Measurements from ENCODE around the gene FYN. TPM values are rescaled to one million over a fixed set of nuclear protein-coding genes. Genes with fewer than 3 reads are reported as not detected.

Gene FYN
- total RNA-seq, 4 donors from 2014 or later = 143 to 219 (median 165) TPM

- peak overlapping the region in 2 of 4 donors; percentile 29 to 40 for H3K27ac ChIP-seq
- 66 to 71% methylated on average over 6 of the region's 6 CpGs for WGBS, 2 donors
Measured at GRCh38 chr6:111750753-111751673, 122.2 kb downstream of the FYN start.

DNA sequence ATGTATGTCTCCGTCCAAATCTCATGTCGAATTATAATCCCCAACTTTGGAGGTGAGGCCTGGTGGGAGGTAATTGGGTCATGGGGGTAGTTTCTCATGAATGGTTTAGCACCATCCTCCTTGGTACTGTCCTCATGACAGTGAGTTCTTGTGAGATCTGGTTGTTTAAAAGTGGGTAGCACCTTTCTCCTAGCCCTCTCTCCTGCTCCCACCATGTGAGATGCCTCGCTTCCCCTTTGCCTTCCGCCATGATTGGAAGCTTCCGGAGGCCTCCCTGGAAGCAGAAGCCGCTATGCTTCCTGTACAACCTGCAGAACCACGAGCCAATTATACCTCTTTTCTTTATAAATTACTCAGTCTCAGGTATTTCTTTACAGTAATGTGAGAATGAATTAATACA lies 123.1 kb downstream of the FYN start:
- no peak for DNase-seq (ENCODE audit: low spot score in 2 of 2)
- Histone ChIP-seq H3K4me1 (peaks cover 0 to 50% (median 26%) of the 10 kb centered on the region in 4 donors), H3K27ac (peak overlapping the region in 1 of 4 donors; percentile 40), H3K27me3 (no peaks in the 10 kb centered on the region), H3K9me3 (no peaks in the 10 kb centered on the region), H3K36me3 (no peaks in the 10 kb centered on the region), H3K4me3 (no peak overlapping the region)
- 97 to 98% methylated on average over 7 of the region's 7 CpGs for WGBS, 2 donors
- no peak for TF ChIP-seq POLR2A (IDR thresholded peaks at IDR 0.05)
- TF ChIP-seq CTCF (IDR thresholded peaks at IDR 0.05) = no peak
- no peak for TF ChIP-seq EP300 (IDR thresholded peaks at IDR 0.05)

More at GRCh38 chr6:111750753-111751673, 122.2 kb downstream of the FYN start:
- Histone ChIP-seq H3K9me3 (no peaks in the 10 kb centered on the region), H3K4me1 (peaks cover 0 to 49% (median 25%) of the 10 kb centered on the region in 4 donors), H3K4me3 (no peak overlapping the region), H3K27me3 (no peaks in the 10 kb centered on the region), H3K36me3 (no peaks in the 10 kb centered on the region)
- DNase-seq (ENCODE audit: low spot score in 2 of 2) = no peak
- TF ChIP-seq POLR2A (IDR thresholded peaks at IDR 0.05) = no peak
- TF ChIP-seq EP300 (IDR thresholded peaks at IDR 0.05) = peak in 1 of 2 donors; percentile 13

DNA sequence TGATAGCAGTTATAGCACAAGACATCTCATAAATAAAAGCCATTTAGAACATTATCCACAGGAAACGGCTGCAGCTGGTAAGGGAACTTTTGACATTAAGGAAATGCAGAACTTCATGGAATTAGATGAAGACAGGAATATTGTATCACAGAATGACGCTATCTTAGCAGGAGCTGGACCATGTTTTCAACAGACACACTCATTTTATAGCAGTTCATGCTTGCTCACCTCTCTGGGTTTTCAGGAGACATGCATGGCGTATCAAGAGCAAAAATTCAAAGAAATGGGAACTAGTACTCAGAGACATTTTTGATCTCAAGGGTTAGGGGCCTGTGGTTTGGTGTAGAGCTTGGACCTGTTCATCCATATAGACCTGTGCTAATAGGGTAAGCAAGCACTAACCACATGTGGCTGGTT lies 125.0 kb downstream of the FYN start:
- Histone ChIP-seq H3K27ac (no peak overlapping the region), H3K36me3 (no peaks in the 10 kb centered on the region), H3K4me1 (peaks cover 0 to 60% (median 44%) of the 10 kb centered on the region in 4 donors), H3K9me3 (no peaks in the 10 kb centered on the region), H3K4me3 (no peak overlapping the region), H3K27me3 (no peaks in the 10 kb centered on the region)
- peak in 1 of 2 donors; percentile 19 for TF ChIP-seq EP300 (IDR thresholded peaks at IDR 0.05)
- no peak for TF ChIP-seq CTCF (IDR thresholded peaks at IDR 0.05)
- WGBS, 2 donors = 67 to 71% methylated on average over 3 of the region's 3 CpGs
- no peak for DNase-seq (ENCODE audit: low spot score in 2 of 2)

DNA sequence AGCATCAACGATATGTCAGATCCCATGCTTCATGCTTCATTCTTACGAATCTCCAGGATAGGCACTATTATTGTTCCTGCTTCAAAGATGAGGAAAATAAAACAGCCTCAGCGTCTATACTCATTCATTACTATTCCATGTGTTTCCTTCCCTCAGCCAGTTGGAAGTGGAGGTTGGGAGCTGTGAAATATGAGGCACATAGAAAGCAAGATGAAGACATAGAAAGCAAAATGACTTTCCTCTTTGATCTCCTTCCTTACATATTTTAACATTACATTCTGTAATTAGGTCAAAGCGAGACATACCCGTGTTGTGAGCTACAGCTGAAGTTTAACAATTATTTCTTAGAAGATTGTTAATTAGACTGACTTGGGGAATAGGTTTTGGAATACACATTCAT lies 125.4 kb downstream of the FYN start:
- Histone ChIP-seq H3K27me3 (no peaks in the 10 kb centered on the region), H3K4me1 (peaks cover 0 to 59% (median 46%) of the 10 kb centered on the region in 4 donors), H3K9me3 (no peaks in the 10 kb centered on the region), H3K36me3 (no peaks in the 10 kb centered on the region), H3K4me3 (no peak overlapping the region), H3K27ac (no peak overlapping the region)
- 61 to 66% methylated on average over 5 of the region's 5 CpGs for WGBS, 2 donors
- DNase-seq (ENCODE audit: low spot score in 2 of 2) = no peak
- TF ChIP-seq POLR2A (IDR thresholded peaks at IDR 0.05) = no peak
- TF ChIP-seq EP300 (IDR thresholded peaks at IDR 0.05) = no peak
- no peak for TF ChIP-seq CTCF (IDR thresholded peaks at IDR 0.05)

- no peaks in the 10 kb centered on the region for H3K36me3 ChIP-seq
- no peak for DNase-seq (ENCODE audit: low spot score in 2 of 2)
- peaks cover 0 to 59% (median 44%) of the 10 kb centered on the region in 4 donors for H3K4me1 ChIP-seq
- H3K27me3 ChIP-seq = no peaks in the 10 kb centered on the region
- no peaks in the 10 kb centered on the region for H3K9me3 ChIP-seq
- no peak overlapping the region for H3K27ac ChIP-seq
- no peak overlapping the region for H3K4me3 ChIP-seq
- TF ChIP-seq CTCF (IDR thresholded peaks at IDR 0.05) = no peak
- TF ChIP-seq POLR2A (IDR thresholded peaks at IDR 0.05) = no peak
- no peak for TF ChIP-seq EP300 (IDR thresholded peaks at IDR 0.05)
- WGBS, 2 donors = 57 to 64% methylated on average over 6 of the region's 6 CpGs
Measured at GRCh38 chr6:111747396-111747795, 125.9 kb downstream of the FYN start.

Measured in tibial nerve (tissue), 4 donors.